Panc1 (cell line): ENCODE measurements around the gene RNF17.
"Not testable (repeated sequence)": the region's sequence is repeated elsewhere in the genome, so short reads cannot be mapped to it uniquely, and the experiment has no call there.

ENCODE experiments used
- POLR2AphosphoS5 ChIP-seq: IDR thresholded peaks from 2 replicates; pipeline ENCODE4 v1.6.1; 2012; ENCODE audit warnings: mild to moderate bottlenecking, low read depth, low read length, moderate library complexity
- SIN3A ChIP-seq: IDR thresholded peaks from 2 replicates; pipeline ENCODE4 v1.6.1; 2012; ENCODE audit warnings: low read depth, mild to moderate bottlenecking, low read length, moderate library complexity, borderline replicate concordance; ENCODE audit not compliant: insufficient read depth
- TCF7L2 ChIP-seq: IDR thresholded peaks from 2 replicates; pipeline ENCODE4 v1.6.1; 2011; ENCODE audit warnings: mild to moderate bottlenecking, low read depth, low read length, inconsistent platforms
- TF ChIP-seq, protein P1 (sequence below): fragments of 450-650 bp; IDR thresholded peaks from 2 replicates; pipeline ENCODE4 v1.5.1; 2017; ENCODE audit warnings: mild to moderate bottlenecking
- TF ChIP-seq, protein P2 (sequence below), 2 experiments: IDR thresholded peaks; 2 replicates each; pipeline ENCODE4 v1.6.1; 2011 to 2012; ENCODE audit warnings: low read depth in 2 of 2, control low read depth in 1 of 2, low read length in 1 of 2, mild to moderate bottlenecking in 1 of 2, moderate library complexity in 1 of 2; ENCODE audit not compliant: insufficient read depth in 1 of 2

DNA sequence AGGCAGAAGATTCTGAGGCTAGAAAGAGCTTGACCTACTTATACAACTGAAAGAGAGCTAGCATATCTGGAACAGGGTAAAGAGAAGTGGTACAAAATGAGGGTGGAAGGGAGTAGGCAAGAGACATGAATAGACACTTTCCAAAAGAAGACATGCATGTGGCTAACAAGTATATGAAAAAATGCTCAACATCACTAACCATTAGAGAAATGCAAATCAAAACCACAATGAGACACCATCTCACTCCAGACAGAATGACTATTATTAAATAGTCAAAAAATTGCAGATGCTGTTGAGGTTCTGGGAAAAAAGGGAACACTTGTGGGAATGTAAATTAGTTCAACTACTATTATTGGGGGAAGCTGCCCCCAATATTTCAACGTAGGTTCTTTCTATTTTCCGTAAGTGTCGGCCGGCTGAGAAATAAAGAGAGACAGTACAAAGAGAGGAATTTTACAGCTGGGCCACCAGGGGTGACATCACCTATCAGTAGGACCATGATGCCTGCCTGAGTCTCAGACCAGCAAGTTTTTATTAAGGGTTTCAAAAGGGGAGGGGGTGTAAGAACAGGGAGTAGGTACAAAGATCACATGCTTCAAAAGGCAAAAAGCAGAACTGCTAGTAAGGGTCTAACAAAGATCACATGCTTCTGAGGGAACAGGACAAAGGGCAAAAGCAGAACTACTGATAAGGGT, 32.9 kb upstream of the RNF17 start:
- TF ChIP-seq SIN3A, POLR2AphosphoS5, TCF7L2: not testable (repeated sequence)
- TF ChIP-seq, protein P1, sequence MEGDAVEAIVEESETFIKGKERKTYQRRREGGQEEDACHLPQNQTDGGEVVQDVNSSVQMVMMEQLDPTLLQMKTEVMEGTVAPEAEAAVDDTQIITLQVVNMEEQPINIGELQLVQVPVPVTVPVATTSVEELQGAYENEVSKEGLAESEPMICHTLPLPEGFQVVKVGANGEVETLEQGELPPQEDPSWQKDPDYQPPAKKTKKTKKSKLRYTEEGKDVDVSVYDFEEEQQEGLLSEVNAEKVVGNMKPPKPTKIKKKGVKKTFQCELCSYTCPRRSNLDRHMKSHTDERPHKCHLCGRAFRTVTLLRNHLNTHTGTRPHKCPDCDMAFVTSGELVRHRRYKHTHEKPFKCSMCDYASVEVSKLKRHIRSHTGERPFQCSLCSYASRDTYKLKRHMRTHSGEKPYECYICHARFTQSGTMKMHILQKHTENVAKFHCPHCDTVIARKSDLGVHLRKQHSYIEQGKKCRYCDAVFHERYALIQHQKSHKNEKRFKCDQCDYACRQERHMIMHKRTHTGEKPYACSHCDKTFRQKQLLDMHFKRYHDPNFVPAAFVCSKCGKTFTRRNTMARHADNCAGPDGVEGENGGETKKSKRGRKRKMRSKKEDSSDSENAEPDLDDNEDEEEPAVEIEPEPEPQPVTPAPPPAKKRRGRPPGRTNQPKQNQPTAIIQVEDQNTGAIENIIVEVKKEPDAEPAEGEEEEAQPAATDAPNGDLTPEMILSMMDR = not testable (repeated sequence)
- TF ChIP-seq, protein P2, sequence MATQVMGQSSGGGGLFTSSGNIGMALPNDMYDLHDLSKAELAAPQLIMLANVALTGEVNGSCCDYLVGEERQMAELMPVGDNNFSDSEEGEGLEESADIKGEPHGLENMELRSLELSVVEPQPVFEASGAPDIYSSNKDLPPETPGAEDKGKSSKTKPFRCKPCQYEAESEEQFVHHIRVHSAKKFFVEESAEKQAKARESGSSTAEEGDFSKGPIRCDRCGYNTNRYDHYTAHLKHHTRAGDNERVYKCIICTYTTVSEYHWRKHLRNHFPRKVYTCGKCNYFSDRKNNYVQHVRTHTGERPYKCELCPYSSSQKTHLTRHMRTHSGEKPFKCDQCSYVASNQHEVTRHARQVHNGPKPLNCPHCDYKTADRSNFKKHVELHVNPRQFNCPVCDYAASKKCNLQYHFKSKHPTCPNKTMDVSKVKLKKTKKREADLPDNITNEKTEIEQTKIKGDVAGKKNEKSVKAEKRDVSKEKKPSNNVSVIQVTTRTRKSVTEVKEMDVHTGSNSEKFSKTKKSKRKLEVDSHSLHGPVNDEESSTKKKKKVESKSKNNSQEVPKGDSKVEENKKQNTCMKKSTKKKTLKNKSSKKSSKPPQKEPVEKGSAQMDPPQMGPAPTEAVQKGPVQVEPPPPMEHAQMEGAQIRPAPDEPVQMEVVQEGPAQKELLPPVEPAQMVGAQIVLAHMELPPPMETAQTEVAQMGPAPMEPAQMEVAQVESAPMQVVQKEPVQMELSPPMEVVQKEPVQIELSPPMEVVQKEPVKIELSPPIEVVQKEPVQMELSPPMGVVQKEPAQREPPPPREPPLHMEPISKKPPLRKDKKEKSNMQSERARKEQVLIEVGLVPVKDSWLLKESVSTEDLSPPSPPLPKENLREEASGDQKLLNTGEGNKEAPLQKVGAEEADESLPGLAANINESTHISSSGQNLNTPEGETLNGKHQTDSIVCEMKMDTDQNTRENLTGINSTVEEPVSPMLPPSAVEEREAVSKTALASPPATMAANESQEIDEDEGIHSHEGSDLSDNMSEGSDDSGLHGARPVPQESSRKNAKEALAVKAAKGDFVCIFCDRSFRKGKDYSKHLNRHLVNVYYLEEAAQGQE (IDR thresholded peaks at IDR 0.05; ENCODE audit: insufficient read depth in 1 of 2, low read depth in 2 of 2, low read length in 1 of 2) = not testable (repeated sequence)
